ENCODE data around the gene PRPS2.

- TF ChIP-seq POLR2AphosphoS5 (IDR thresholded peaks at IDR 0.05) (no peak), CTCF (IDR thresholded peaks at IDR 0.05) (no peak), POLR2A (IDR thresholded peaks at IDR 0.05) (no peak), EP300 (IDR thresholded peaks at IDR 0.05; ENCODE audit: low read depth) (no peak)
Observed at GRCh38 chrX:12868747-12869146, 77.5 kb downstream of the PRPS2 start.

All from transverse colon (tissue), 4 donors.